Limb (tissue), 2 donors: ENCODE data around the gene AKAP8L.

Experiments
- DNase-seq, 2 donors: peaks; one replicate each; pipeline ENCODE4 v3.0.0-alpha.2; 2016; ENCODE audit errors: extremely low spot score in 2 of 2

AKAP8L gene

DNA sequence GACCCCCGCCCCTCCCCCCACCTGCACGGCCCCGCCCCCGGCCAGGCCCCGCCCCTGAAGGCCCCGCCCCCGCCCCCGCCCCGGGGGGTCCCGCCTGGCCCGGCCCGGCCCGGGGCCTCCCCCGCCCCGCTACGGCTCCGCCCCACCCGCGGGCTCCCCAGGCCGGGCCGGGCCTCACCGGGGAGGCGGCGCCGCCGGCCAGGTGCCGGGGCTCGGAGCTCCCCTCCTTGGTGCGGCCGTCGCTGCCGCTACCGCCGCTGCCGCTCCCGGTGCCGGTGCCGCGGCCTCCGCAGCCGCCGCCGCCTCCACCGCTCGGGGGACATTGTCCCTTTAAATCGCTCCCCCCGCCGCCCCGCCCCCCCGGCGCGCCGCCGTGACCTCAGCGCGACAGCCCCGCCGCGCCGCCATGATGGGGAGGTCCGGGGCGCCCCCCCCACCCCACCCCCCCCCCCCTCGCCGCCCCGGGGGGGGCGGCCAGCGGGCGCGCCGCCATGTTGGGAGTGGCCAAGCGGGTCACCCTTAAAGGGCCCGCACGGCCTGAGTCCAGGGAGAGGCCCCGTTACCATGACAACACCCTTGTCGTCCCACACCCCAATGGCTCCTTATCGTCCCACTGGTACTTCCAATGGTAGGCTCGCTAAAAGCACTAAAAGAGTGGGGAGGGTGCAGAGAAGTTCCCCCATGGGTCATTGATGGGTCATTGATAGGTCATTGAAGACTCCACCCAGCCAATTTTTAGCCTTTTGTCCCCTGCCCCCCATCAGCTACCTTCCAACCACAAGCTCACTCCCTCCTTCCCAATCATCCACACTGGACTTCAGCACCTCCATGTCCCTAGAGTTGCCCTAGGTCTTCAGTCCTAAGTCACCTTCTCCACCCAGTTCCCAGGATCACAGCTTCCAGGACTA lies 31.1 kb upstream of the AKAP8L start, which contains the start of gene WIZ:
Gene WIZ, minus strand, starts transcription at position 337 of the 908 bp plus-strand sequence. CDS start 1,649 bp downstream, outside the sequence.
- peak; percentile 55 to 96 for DNase-seq

DNA sequence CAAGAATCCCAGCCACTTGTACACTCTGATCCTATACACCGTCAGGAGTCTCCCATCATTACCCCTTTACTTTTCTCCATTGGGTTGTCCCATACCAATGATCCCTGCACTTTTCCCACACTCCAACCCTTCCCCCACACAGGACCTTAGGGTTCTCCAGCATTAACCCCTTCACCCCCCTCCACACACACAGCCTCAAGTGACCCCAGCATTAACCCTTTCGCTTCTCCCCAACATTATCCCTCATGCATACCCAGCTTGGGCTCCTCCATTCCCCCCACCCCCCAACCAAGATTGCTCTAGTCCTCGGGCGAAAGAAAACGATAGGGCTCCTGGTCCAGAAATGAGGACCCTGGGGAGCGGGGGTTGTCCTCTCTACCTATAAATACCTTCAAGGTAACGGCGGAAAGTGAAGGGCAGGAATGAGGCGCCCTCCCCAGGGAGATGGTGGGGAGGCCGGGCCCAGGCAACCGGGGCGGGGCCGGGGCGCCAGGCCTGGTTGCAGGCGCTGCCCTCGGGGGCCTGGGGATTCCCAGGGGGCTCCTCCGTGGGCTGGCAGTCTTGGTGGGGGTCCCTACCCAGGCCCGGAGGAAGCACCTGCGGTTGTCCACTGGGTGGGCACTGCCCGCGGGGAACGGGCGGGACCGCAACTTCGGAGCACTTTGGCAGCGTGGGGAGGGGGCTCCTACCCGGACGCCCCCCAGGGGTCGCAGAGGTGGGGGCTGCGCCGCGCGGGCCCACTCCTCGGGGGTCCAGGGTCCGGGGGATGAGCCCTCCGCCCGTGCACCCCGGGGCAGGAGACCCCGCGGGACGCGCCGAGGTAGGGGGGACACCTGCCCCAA lies 30.2 kb upstream of the AKAP8L start:
- no peak for DNase-seq

DNA sequence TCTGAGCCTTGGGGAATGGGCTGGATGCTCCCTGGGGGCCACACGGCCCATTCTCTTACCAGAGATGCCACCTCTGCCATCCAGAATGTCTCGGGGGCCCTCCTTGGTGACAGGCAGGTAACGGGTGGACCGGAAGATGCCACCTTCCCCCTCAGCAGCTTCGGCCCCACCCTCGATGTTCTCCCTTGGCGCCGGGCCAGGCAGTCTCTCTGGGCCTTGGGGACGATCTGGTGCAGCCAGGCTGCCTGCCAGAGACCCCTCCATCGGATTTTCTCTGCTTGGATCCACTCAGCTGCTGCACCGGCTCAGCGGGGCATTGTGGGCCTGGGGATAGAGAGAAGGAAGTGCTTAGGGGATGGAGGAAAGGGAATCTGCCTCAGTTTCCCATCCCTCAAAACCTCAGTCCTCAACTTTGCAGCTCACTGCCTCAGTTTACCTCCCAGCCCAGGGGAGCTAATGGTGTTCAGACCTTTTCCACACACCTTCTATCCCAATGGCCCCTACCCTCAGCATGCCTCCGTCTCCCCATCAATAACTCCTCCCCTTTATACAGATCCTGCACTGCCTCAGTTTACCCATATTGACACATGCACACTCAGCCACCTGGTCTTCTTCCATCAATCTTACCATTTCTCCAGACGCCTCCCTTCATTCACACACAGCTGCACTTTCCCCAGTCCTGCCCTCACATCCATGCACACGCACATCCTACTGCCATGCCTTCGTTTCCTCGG lies 29.4 kb upstream of the AKAP8L start:
- DNase-seq = peak in 1 of 2 donors; percentile 42

DNA sequence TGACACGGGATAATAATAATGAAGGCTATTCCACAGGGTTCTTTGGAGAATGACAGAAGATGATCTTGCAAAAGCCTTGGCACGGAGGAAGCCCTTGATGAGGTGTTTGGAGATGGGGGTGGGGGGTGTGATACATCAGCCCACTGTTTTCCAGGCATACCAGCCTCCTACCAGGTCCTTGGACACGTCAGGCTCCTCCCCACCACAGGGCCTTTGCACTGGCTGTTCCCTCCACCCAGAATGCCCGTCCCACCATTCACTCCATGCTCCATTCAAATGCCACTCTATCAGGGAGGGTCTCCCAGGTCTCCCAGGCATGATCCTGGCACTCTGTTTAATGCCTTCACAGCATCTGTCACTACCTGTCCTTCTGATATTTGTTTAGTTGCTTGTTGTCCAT lies 28.3 kb upstream of the AKAP8L start:
- DNase-seq = no peak

DNA sequence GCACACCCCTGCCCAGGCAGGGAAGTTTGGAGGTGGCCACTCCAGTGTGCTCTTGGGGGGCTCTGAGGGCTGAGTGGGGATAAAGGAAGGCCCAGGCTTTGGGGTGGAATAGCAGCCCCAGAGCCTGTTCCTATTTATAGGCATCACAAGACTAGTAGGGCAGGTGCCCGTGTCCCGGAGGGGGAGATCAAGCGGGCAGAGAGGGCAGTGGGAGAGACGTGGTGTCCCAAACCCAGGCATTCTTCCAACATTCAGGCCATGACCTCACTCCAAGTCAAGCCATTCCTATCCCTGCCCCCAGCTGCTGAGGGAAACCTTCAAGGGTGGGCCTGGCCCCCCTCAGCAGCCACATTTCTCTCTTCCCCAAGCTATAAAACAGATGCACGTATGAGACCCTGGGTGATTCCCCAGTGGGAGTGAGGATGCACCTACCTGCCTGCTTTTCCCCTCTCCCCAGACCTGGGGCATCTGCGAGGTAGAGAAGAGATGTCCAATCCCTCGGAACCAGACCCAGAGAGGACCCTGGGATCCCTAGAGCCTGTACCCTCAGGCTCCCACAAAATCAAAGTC lies 27.1 kb upstream of the AKAP8L start:
- DNase-seq = peak in 1 of 2 donors; percentile 19

DNA sequence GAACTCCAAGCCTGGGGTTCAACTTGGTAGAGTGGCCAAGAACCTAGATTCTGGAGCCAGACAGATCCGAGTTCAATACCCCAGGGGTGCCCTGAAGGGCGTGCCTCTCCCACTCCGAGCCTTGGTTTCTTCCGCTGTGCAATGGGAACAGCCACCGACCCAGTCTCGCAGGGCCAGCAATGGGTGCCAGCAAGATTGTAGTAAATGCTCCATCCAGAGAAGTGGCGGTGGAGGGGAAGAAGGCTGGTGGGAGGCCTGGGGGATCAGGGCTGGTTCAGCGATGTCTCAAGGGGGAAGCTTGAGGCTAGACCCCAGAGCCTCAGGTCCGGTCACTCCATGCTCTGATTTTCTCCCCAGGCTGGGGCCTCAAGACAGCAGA lies 26.4 kb upstream of the AKAP8L start:
- DNase-seq = peak in 1 of 2 donors; percentile 21

DNA sequence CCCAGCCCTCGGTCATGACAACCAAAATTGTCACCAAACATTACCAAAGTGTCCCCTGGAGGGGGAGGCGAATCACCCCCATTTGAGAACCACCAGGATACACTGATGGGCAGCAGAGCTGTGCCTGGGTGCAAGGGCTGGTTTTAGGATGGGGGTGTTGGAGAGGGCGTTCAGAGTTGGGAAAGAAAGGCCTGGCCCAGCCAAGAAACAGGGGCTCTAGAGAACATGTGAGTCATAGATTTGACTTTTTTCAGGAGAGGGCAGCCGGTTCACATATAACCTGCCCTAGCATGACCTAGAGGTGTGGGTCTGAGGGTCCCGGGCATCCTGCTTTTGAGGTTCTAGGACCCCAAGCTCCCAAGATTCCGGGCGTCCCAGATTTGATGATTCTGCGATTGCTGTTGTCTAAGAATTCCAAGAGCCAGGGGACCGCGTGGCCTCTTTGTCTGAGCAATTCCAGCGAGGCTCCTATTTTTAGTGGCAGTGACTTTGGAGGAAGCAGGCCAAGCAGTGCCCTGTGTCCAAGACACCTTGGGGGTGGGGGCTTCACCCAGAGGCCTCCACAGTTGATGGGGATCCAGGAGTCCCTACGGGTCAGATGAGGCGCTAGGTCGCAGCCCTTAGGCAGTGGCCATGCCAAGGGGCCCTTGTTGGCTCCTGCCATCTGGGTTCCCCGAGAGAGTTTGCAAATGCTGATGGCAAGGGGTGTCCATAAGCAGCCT lies 25.9 kb upstream of the AKAP8L start:
- DNase-seq = peak in 1 of 2 donors; percentile 17

DNA sequence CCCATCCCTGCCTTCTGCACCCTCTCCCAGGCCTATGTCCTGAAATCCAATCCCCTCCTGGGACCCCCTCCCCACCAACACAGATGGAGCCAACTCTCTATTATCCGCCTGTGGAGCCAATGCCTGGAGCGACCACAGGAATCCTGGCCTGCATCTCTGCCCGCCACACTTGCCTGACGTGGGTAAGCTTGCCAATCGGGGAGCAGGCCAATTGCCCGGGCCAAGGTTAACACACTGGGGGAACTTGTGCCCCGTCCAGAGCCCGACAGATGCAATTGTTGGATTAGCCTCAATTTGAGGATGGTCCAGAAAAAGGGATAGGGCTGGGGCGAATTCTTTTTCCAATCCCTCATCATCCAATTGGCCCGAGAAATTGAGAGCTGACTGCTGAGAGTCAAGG lies 25.1 kb upstream of the AKAP8L start:
- DNase-seq = peak in 1 of 2 donors; percentile 19

DNA sequence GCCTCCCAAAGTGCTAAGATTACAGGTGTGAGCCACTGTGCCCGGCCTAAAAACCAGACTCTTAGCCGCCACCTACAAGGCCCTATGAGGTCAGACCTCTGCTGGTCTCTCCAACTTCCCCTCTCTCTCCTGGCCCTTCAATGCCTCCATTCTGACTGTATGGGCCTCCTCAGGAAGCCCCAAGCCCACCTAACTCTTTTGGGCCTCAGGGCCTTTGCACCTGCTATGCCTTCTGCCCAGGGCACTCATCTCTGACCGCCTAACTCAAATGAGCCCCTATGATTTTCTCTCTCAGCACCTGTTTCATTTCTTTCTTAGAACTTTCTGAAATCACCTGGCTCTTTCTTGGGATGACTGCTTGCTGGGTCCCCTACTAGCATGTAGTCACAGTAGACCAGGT lies 24.5 kb upstream of the AKAP8L start:
- no peak for DNase-seq

DNA sequence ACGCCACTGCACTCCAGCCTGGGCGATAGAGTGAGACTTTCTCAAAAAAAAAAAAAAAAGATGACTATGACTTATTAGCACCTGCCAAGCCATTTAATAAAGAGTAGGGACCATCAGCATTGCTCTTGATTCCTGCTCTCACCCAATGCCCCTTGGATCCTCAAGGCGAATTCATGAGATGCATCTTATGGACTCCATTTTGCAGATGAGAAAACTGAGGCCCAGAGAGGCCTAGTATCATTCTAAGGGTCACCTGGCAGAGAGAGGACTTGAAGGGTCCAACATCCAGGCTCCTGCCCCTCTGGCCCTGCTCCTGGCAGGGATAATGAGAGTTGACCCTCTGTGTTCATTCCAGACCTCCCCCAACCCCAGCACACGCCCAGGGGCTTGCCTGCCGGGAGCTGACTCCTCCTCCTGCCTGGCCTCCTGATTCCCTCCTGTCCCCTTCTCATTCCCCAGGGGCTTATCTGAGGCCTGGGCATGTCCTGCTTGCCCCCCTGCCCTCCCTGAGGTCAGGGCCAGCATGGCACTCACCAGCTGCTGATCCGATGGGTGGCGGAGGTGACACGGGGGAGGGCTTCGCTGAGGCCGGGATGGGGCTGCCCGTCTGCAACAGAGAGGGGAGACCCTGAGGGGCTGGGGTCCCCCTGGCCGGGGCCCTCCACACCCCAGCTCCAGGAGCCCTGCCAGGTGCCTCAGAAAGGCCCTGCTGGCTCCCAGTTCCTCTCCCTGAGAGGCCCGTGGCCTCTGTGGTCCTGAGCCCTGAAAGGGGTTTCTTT lies 23.5 kb upstream of the AKAP8L start:
- peak in 1 of 2 donors; percentile 18 for DNase-seq

DNA sequence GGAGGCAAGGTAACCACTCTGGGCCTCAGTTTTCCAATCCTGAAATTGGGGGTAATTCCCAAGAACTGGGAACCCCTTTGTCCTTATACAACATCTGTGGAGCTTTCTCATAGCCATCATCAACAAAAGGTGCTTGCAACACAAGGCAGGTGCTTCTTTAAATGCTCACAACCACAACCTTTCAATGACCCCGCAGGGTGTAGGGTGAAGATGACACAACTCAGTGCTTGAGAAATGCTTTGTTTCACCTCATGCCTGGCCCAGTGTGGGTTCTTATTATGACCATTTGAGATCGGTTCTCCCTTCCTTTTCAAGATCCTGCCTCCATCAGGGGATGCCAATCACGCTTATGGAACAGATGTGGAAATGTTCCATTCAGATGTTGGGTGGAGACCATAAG lies 22.5 kb upstream of the AKAP8L start:
- no peak for DNase-seq

DNA sequence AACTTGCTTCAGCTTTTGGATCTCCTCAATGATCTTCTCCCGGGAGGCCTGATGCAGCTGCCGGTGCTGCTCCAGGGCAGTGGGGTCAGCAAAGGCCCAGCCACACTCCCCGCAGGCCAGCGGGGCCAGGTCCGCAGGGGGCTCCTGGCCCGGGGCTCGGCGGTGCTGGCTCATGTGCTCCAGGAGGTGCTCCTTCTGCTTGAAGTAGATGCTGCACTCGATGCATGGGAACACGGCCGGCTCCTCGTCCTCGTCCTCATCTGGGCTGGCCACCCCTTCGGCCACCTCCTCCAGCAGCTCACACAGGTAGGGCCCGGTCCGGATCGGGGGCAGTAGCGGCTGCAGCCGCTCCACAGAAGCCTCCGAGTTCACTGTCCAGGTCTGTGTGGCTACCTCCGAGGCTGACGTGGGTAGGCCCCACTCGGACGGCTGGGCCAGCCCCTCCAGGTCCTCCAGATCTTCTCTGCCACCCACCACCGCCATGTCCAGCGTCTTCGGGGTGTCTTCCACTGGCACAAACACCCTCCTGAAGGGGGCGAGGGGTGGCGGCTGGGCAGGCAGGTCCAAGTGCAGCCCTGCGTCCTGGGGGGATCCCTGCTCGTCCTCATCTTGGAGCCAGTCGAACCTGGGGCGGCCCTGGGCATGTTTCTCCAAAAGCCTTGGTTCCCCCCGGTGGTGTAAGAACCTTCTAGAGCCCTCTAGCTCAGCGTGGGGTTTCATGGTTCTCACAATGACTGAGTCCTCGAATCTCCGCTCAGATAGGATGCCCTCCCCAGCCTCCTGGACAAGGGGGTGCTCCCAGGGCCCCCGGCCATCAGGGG lies 21.2 kb upstream of the AKAP8L start:
- no peak for DNase-seq

DNA sequence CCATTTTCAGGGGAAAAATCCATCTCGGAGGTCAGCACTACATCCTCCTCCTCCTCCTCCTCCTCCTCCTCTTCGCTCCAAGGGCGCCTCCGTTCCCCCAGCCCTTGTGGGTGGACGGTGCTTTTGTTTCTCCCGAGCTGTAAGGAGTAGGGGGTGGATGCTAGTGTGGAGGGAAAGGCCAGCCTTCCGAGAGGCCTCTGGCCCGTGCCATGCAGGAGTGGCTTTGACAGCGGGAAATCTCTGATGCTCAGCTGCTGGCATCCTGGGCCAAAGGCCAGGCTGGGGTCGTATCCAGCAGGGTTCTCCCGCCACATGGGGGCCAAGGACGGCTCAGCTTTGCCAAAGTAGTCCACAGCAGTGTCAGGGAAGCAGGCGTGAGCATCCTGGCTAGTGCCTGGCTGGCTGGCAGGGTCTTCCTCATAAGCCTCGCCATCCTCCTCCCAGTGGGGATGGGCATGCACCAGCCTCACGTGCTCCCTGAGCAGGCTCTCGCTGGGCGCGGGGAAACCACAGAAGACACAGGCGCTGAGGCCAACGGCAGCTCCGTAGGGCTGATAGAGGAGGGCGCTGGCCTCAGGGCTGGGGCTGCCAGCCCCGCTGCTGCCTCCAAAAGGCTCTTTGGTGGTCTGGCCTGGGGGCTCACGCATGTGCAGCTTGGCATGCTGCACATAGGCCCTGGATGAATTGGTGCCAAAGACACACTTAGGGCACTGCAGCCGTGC lies 20.5 kb upstream of the AKAP8L start:
- peak in 1 of 2 donors; percentile 12 for DNase-seq

DNA sequence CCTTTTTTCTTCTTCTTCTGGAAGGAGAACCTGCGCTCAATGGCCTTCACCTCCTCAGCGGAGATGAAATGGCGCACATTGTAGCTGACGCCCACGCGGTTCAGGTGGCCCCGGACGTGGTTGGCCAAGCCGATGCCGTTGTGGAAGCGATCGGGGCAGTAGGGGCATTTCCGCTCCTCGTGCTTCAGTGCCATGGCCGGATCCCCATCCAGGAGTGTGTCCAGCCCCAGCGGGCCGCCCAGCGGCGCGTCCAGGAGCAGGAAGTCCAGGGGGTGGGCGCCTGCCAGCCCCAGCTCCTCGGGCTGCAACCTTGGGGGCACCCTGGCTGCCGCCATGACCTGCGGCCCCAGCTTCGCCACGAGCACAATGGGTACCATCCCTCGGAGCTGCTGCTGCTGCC lies 19.8 kb upstream of the AKAP8L start:
- no peak for DNase-seq

DNA sequence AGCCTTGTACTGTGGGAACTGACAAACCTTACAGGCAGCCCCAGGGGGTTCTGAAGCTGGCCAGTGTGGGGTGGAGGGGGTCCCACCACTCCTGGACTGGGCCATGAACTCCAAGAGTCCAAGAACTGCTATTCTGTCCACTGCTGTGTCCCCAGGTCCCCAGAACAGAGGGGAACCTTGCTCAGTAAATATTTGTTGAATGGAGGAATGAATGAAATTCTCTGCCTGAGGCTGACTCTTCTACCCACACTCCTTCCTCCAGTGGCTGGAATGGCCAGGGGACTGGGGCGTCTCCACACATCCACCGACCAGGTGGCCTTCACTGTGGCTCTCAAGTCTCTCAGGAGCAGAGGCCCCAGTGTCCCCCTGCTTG lies 19.3 kb upstream of the AKAP8L start:
- DNase-seq = no peak

DNA sequence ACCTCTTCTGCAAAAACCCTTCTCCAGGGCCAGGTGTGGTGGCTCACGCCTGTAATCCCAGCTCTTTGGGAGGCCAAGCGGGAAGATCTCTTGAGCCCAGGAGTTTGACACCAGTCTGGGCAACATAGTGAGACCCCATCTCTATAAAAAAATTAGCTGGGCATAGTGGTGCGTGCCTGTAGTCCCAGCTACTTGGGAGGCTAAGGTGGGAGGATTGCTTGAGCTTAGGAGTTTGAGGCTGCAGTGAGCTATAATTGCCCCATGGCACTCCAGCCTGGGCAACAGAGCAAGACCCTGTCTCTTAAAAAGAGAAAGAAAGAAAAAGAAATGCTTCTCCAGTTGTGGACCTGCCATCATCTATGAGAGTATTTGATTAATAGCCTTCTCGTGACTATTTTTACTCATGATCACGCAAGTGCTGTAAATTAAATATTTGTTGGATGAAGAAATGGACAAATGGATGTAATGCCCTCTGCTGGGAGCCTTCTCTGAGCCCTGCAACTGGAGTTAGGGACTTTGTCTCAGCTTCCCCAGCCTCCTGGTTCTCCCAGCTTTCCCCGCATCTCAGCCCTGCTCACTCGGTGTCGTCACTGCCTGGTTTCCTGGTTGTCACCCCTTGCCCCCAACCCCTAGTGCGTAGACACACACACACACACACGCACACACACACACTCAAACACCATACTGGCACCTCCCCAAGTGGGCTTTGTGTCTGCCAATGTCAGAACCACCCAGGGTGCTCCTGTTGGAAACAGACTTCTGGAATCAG lies 18.8 kb upstream of the AKAP8L start:
- no peak for DNase-seq

DNA sequence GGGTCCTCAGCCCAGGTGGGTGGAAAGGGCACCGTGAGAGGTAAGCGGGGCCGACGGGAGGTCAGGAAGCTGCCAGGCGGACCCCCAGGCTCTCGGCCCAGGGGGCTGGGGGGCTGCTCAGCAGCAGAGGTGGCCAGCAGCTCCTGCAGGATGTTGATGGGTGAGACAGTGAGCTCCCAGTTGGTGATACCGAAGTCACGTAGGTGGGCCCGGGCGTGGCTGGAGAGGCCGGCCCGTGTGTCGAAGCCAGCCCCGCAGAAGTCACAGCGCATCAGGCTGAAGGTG lies 18.0 kb upstream of the AKAP8L start:
- DNase-seq = no peak
